GM19351 (cell line): ENCODE results near the gene MAP3K15.

ENCODE experiments used
- ATAC-seq: cut with Tn5 transposase; IDR thresholded peaks from one replicate; pipeline ENCODE4 v1.9.1; 2021; ENCODE audit warnings: mild to moderate bottlenecking, moderate library complexity; ENCODE audit not compliant: unreplicated experiment

The MAP3K15 gene

GRCh38 chrX:19350941-19351384 lies 164.3 kb downstream of the MAP3K15 start:
- peak; percentile 96 for ATAC-seq

- no peak for ATAC-seq
These were observed 166.0 kb downstream of the MAP3K15 start for GRCh38 chrX:19349264-19349663.

GRCh38 chrX:19347916-19348315 lies 167.4 kb downstream of the MAP3K15 start:
- no peak for ATAC-seq

GRCh38 chrX:19344661-19345060 lies 170.6 kb downstream of the MAP3K15 start:
- ATAC-seq, result no peak

GRCh38 chrX:19343535-19344408 lies 171.5 kb downstream of the MAP3K15 start, which contains the start of gene PDHA1:
TSS of gene PDHA1 (plus strand) at chrX:19343927. CDS start at chrX:19344038, 111 bp downstream.
- peak; percentile 97 for ATAC-seq

GRCh38 chrX:19343085-19343534 lies 172.2 kb downstream of the MAP3K15 start:
- peak; percentile 4 for ATAC-seq

GRCh38 chrX:19342331-19342906 lies 172.9 kb downstream of the MAP3K15 start:
- ATAC-seq, result no peak

GRCh38 chrX:19334945-19335626 lies 180.2 kb downstream of the MAP3K15 start:
- ATAC-seq, result no peak

GRCh38 chrX:19332983-19333382 lies 182.3 kb downstream of the MAP3K15 start:
- ATAC-seq, result no peak

- no peak for ATAC-seq
These were observed 183.5 kb downstream of the MAP3K15 start for GRCh38 chrX:19331831-19332230.

GRCh38 chrX:19326567-19326966 lies 188.7 kb downstream of the MAP3K15 start:
- no peak for ATAC-seq
